GM18868 (cell line): ENCODE measurements around the gene RAB31.

Experiments
- ATAC-seq: cut with Tn5 transposase; IDR thresholded peaks from one replicate; pipeline ENCODE4 v1.9.1; 2021; ENCODE audit warnings: mild to moderate bottlenecking, moderate library complexity; ENCODE audit not compliant: unreplicated experiment

Gene RAB31

DNA sequence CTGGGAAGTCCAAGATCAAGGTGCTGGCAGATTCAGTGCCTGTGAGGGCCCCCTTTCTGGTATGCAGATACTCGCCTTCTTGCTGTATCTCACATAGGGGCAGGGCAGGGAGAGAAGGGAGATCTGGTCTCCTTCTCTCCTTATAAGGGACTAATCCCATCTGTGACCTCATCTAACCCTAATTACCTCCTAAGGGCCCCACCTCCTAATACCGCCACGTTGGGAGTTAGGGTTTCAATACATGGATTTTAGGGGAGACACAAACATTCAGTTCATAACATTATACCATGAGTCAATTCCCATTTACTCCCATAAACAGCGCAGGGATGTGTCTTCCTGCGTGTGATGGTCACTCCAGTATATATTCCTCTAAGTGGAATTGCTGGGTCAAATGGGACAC lies 103.9 kb downstream of the RAB31 start:
- no peak for ATAC-seq

- ATAC-seq, result no peak
Observed at GRCh38 chr18:9814431-9814830, 106.3 kb downstream of the RAB31 start.

DNA sequence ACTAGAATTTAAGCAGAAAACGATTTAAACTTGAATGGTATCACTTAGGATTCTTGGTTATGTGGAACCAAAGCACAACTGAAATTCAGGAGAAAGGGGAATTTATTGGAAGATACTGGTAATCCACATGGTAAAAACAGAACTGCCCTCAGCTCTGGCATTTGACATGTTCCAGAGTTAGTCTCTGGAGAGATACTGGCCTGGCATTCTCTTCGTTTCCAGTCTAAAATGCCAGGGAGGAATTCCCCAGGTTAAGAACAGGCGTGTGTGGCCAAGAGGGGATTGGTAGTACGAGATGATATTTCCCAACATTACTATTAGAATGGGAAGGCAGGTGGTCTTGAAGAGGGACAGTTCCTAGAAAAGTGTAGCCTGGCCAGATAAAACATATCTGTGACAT lies 109.2 kb downstream of the RAB31 start:
- ATAC-seq, result no peak

- ATAC-seq, result no peak
Observed at GRCh38 chr18:9817725-9818422, 109.8 kb downstream of the RAB31 start.

GRCh38 chr18:9818423-9818734 lies 110.3 kb downstream of the RAB31 start:
- ATAC-seq, result no peak

DNA sequence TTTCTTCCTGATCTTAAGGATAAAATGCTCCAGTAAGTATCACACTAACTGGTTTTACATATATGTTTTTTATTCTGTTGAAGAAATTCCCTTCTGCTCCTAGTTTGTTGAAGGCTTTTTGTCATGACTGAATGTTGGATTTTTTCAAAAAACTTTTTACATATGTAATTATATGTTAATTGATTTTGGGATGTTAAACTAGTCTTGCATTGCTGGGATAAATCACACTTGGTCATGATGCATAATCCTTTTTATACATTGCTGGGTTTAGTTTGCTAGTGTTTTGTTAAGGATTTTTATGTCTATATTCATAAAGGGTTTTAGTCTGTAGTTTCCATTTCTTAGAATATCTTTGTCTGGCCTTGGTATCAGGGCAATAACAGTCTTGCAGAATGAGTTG lies 112.0 kb downstream of the RAB31 start:
- ATAC-seq, result no peak

DNA sequence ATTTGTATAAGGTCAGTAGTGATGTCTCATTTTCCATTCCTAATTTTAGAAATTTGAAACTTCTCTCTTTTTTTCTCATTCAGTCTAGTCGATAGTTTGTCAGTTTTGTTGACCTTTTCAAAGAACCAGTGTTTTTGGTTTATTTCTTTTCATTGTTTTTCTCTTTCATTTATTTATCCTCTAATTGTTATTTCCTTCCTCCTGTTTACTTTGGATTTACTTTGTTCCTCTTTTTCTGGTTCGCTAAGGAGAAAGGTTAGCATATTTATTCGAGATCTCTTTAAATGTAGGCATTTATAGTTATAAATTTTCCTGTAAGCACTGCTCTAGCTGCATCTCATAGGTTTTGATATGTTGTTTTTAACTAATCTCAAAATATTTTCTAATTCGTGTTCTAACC lies 112.6 kb downstream of the RAB31 start:
- ATAC-seq, result no peak

GRCh38 chr18:9822587-9823185 lies 114.6 kb downstream of the RAB31 start:
- ATAC-seq, result no peak

DNA sequence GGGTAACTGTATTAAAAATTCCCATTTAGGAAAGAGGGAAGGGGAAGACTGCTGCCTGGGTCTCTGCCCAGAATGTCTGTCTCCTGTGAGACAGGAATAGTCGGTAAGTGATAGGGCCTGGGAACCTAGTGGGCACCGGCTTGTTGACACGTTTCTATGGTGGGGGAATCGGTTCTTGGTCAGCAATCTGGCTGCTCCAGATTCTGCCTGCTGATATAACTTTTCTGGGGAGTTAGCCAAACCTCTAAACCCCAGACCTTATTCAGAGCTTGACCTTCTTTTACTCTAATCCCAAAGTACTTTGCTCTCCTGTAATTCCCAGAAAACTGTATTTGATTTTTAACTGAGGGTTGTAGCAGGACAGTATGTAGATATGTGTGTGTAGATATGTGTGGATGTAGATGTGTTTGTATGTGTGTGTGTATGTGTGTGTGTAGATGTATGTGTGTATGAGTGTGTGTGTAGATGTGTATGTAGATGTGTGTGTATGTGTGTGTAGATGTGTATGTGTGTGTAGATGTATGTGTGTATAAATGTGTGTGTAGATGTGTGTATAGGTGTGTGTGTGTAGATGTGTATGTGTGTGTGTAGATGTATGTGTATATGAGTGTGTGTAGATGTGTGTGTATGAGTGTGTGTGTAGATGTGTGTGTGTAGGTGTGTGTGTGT lies 115.8 kb downstream of the RAB31 start:
- ATAC-seq, result no peak

GRCh38 chr18:9824474-9824832 lies 116.4 kb downstream of the RAB31 start:
- no peak for ATAC-seq

DNA sequence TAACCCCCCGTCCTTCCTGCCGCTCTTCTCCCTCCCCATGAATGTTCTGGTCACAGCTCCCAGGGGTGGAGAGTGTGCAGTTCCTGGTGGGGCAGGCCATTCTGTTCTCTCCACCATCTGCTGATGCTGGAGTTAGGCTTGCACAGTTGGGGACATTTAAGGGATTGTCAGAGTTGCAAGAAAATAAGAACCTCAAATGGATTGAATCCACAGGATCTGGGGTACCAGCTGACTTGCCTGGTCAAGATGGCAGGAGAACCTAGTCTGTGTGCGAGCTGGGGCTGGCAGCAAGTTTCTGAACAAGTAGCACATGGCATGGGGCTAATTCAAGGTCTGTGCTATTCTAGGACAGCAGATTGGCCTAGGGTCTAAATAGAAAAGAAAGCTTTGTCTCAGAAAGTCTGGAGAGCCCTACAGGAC lies 116.9 kb downstream of the RAB31 start:
- ATAC-seq, result no peak

GRCh38 chr18:9825571-9826073 lies 117.5 kb downstream of the RAB31 start:
- ATAC-seq, result no peak

DNA sequence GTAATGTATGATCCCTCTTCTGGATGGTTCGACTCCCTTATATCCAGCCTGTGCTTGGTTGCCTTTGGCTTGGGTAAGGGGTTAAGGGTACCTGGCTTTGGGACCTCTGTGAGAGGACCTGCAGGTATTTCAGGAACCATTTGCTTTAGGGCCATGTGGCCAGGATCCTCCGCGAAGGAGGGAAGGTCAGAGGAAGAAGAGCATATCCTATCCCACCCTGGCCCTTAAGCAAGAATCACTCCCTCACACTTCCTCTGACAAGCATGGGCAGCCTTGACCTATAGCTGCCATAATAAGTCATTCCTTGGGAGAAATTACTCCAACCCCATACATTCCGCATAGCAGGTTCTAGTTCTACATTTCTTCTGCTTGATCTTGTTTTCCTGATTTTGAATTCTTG lies 118.6 kb downstream of the RAB31 start:
- ATAC-seq, result no peak

GRCh38 chr18:9827211-9827792 lies 119.2 kb downstream of the RAB31 start:
- no peak for ATAC-seq

DNA sequence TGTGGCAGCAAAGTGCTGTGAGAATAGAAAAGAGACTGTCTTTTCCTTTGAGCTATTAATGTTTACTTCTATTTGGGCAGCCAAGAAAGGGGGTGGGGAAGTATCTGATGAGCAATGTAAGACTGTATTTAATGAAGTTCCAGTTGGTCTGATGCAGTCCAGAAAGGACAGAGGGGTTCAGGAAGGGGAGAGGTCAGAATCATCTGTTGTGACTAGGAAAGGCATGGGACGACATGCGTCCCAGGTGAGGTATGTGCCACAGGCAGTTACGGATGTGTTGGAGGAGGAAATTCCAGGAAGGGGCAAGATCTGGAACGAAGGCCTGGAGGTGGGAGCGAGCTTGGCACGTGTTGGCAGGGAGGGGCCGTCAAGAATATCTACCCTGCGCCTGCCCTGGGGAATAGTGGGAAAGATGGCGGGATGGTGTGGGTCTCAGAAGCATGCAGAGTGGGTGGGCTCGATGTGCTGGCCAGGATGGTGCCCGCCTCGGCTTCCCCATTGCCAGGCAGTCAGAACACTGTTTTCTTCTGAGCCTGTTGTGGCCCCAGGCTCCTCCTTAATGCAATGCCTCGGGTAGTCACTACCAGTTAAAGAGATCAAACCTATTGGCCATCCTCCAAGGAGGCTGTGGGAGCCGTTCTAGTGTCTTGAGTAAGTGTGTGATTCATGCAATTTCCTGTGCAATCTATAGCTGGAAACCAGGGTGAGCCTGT lies 119.8 kb downstream of the RAB31 start:
- no peak for ATAC-seq

- no peak for ATAC-seq
Observed at GRCh38 chr18:9828506-9829396, 120.7 kb downstream of the RAB31 start.

DNA sequence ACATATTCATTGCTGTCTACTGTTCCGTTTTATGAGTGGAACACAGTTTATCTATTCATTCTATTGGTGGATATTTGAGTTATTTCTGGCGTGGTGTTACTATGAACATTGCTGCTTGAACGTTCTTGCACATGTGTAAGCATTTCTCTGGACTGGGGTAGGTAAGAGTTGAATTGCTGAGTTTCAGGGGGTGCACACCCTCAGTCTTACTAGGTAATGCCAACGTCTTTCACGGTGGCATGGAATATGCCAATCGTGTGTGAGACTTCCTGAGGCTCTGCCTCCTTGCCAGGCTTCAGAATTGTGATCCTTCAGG lies 121.3 kb downstream of the RAB31 start:
- no peak for ATAC-seq

GRCh38 chr18:9831036-9831722 lies 123.1 kb downstream of the RAB31 start:
- no peak for ATAC-seq

- no peak for ATAC-seq
Observed at GRCh38 chr18:9831723-9832199, 123.7 kb downstream of the RAB31 start.

GRCh38 chr18:9832871-9833270 lies 124.8 kb downstream of the RAB31 start:
- ATAC-seq, result no peak
